Fibroblast of villous mesenchyme (primary cell): ENCODE results near the gene PRKCD. TPM values are rescaled to one million over a fixed set of nuclear protein-coding genes. Genes with fewer than 3 reads are reported as not detected.

ENCODE experiments used
- DNase-seq: peaks from one replicate; pipeline ENCODE4 v3.0.0-alpha.2; 2010; ENCODE audit warnings: low read depth
- H3K4me3 ChIP-seq: 2 replicates; pipeline ENCODE4 v1.5.1; 2011; ENCODE audit warnings: low read depth, mild to moderate bottlenecking, low read length
- total RNA-seq: library from RNA; depleted of rRNA; stranded (reverse); fragments of >200 nt; gene quantifications from 2 replicates; pipeline ENCODE4 v1.2.3, GENCODE V29; 2012
- TF ChIP-seq, protein P1 (sequence below): IDR thresholded peaks from 2 replicates; pipeline ENCODE4 v1.5.1; 2012; ENCODE audit warnings: low read depth, mild to moderate bottlenecking, low read length; ENCODE audit not compliant: insufficient read depth

Gene PRKCD
- total RNA-seq, 1 donor: 1.7 TPM

DNA sequence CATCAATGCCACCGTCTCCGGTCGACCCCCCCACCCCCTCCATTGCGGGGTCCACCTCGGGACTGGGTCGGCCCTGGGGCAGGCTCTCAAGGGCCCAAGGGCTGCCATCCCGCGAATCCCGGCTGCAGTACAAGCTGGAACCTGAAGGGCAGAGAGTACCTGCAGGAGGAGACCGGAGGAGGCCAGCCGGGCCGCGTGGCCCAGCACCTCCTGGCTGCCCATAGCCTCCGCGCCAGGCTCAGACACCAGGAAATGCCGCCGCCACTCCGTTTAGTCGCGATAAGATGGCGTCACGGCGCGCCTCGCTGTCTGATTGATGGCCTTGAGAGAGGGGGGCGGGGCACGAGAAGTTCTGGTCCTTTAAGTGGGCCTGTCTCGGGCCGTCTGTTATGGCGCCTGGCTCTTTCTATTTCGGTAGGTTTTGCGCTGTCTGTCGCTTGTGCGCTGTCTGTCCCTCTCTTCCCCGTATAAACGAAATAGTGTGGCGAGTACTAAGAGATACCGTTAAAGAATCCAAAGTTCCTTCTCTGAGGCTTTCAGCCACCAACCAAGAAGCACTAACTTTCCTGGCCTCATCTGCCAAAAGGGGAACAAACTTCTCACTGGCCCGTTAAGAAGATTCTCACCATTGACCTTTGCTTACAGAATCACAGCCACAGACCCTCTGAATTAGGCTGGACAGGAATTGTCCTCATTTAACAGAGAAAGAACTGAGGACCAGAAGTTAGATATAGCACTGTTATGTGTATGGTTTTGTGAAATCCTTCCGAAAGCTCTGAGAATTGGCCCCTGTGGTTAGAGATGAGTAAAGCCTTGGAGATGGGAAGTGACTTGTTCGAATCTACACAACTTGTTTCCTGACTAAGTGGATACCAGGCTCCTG is 30.6 kb upstream of the PRKCD start, which contains the start of gene RFT1:
Gene RFT1, minus strand, starts transcription at position 257 of the 883 bp plus-strand sequence. Its CDS starts 35 bp downstream, at position 222.
- TF ChIP-seq, protein P1, sequence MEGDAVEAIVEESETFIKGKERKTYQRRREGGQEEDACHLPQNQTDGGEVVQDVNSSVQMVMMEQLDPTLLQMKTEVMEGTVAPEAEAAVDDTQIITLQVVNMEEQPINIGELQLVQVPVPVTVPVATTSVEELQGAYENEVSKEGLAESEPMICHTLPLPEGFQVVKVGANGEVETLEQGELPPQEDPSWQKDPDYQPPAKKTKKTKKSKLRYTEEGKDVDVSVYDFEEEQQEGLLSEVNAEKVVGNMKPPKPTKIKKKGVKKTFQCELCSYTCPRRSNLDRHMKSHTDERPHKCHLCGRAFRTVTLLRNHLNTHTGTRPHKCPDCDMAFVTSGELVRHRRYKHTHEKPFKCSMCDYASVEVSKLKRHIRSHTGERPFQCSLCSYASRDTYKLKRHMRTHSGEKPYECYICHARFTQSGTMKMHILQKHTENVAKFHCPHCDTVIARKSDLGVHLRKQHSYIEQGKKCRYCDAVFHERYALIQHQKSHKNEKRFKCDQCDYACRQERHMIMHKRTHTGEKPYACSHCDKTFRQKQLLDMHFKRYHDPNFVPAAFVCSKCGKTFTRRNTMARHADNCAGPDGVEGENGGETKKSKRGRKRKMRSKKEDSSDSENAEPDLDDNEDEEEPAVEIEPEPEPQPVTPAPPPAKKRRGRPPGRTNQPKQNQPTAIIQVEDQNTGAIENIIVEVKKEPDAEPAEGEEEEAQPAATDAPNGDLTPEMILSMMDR: peak; percentile 15
- peak within 1 kb of the TSS; percentile 97 for H3K4me3 ChIP-seq
- peak; percentile 98 for DNase-seq

- DNase-seq: no peak
- TF ChIP-seq, protein P1: no peak
- no peak overlapping the region for H3K4me3 ChIP-seq
These were observed 29.9 kb upstream of the PRKCD start for GRCh38 chr3:53131096-53131495.

- TF ChIP-seq, protein P1: no peak
These were observed 28.7 kb upstream of the PRKCD start for GRCh38 chr3:53132347-53132746.

DNA sequence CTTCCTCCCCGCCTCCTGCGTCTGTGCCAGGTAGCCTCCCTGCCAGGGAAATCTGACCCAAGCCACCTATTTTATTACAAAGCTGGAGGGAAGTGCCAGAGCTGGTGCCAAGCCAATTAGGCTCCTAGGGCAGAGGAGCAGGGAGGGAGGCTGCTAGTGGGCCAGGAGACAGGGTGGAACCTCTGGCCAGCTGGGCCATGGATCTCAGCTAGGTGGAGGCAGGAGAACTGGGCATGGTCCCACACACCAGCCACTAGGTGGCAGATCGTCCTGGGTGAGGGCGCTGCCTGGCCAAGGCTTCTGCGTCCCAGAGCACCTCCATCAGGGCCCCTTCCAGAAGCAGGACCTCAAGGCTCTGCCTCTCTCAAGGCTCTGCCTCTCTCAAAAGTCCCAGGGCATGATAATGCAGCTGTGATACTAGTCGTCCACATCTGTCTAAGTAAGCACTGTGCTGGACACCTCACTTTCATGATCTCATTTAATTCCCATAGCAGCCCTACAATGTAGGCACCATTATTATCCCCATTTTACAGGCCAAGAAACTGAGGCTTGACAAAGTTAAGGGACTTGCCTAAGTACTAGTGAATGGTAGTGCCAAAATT is 26.3 kb upstream of the PRKCD start:
- TF ChIP-seq, protein P1: peak; percentile 90
- H3K4me3 ChIP-seq: no peak overlapping the region
- peak; percentile 68 for DNase-seq

More at GRCh38 chr3:53132347-53132746, 28.7 kb upstream of the PRKCD start:
- DNase-seq: no peak
- H3K4me3 ChIP-seq: no peak overlapping the region

GRCh38 chr3:53137221-53137620 is 23.8 kb upstream of the PRKCD start:
- TF ChIP-seq, protein P1: no peak
- H3K4me3 ChIP-seq: no peak overlapping the region

DNA sequence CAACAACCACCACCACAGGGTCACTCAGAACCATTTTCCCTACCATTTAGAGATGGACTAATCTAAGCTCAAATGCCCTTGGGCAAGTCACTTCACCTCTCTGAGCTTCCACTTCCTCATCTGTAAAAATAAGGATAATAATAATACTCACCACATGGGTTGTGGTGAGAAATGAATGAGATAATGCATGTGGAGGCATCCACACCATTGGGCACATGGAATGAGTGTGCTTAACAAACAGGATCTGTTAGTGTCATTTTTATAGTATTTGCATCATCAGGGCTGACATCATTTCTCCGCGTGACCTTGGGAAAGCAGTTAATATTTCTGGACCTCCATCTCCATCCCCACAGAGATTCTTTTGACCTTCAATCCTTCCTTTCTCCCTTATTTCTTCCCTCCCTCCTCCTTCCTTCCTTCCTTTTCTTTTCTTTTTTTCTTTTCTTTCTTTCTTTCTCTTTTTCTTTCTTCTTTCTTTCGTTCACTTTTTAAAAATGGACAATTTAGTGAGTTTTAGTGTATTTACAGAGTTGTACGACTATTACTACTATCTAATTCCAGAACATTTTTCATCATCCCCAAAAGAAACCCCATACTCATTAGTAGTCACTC is 23.1 kb upstream of the PRKCD start:
- TF ChIP-seq, protein P1: no peak
- DNase-seq: peak; percentile 63
- no peak overlapping the region for H3K4me3 ChIP-seq

More at GRCh38 chr3:53137221-53137620, 23.8 kb upstream of the PRKCD start:
- DNase-seq: no peak
